Osteoblast (primary cell): ENCODE measurements around the gene SIX5. TPM values are rescaled to one million over a fixed set of nuclear protein-coding genes. Genes with fewer than 3 reads are reported as not detected.

Source experiments
- DNase-seq: peaks from one replicate; pipeline ENCODE4 v3.0.0; 2011; ENCODE audit warnings: low spot score, mixed read lengths; ENCODE audit not compliant: insufficient read length; ENCODE audit errors: missing footprints
- H2AFZ ChIP-seq: 2 replicates; pipeline ENCODE4 v1.6.0; 2011; ENCODE audit warnings: mild to moderate bottlenecking, low read length
- H3K27ac ChIP-seq: 2 replicates; pipeline ENCODE4 v1.5.1; 2011; ENCODE audit warnings: mild to moderate bottlenecking, low read depth, low read length, moderate library complexity
- H3K27me3 ChIP-seq: 2 replicates; pipeline ENCODE4 v1.6.0; 2012; ENCODE audit warnings: mild to moderate bottlenecking, control low read depth, inconsistent platforms, low read length, moderate library complexity; ENCODE audit not compliant: insufficient read depth
- H3K36me3 ChIP-seq: 2 replicates; pipeline ENCODE4 v1.5.1; 2011; ENCODE audit warnings: mild to moderate bottlenecking, low read length, control low read depth, moderate library complexity; ENCODE audit not compliant: insufficient read depth
- H3K4me1 ChIP-seq: 2 replicates; pipeline ENCODE4 v1.5.1; 2011; ENCODE audit warnings: mild to moderate bottlenecking, low read length, control low read depth, moderate library complexity; ENCODE audit not compliant: insufficient read depth
- H3K4me2 ChIP-seq: 2 replicates; pipeline ENCODE4 v1.6.0; 2011; ENCODE audit warnings: mild to moderate bottlenecking, low read length; ENCODE audit not compliant: insufficient read depth
- H3K4me3 ChIP-seq: fragments of 200-600 bp; sonication (generic); 3 replicates; pipeline ENCODE4 v1.5.1; 2012; ENCODE audit warnings: mild to moderate bottlenecking, low read length, inconsistent platforms; ENCODE audit not compliant: insufficient read depth
- H3K79me2 ChIP-seq: 2 replicates; pipeline ENCODE4 v1.6.0; 2012; ENCODE audit warnings: mild to moderate bottlenecking, low read length, control low read depth, inconsistent platforms; ENCODE audit not compliant: insufficient read depth
- H3K9me3 ChIP-seq: 2 replicates; pipeline ENCODE4 v1.5.1; 2011; ENCODE audit warnings: low read depth, low read length, control low read depth
- H4K20me1 ChIP-seq: 2 replicates; pipeline ENCODE4 v1.6.0; 2012; ENCODE audit warnings: mild to moderate bottlenecking, low read length, control low read depth; ENCODE audit not compliant: insufficient read depth
- total RNA-seq: library from RNA; depleted of rRNA; stranded (reverse); fragments of >200 nt; gene quantifications from 2 replicates; pipeline ENCODE4 v1.2.3, GENCODE V29; 2012
- TF ChIP-seq, protein P1 (sequence below): IDR thresholded peaks from 2 replicates; pipeline ENCODE4 v1.5.1; 2011; ENCODE audit warnings: mild to moderate bottlenecking, low read depth, low read length, moderate library complexity; ENCODE audit errors: extremely low read depth

Gene SIX5
- total RNA-seq, 1 donor: 11.6 TPM

DNA sequence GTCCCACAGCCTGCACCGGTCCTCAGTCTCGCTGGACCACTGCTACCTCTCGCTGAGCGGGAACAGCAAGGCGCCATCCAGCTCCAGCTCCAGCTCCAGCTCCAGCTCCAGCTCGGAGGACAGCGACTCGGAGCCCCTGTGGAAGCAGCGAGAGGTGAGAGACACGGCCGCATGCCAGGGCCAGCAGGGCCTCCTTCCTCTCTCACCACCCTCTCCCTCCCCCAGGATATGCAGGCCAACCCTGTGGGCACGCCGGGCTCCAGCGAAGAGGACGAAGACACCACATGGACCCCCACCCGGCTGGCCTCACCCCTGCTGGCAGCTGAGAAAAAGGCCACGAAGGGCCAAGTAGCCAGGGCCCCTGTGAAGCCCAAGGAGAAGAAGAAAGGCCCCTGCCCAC lies 7.3 kb downstream of the SIX5 start:
- H4K20me1 ChIP-seq: no peaks in the 10 kb centered on the region

DNA sequence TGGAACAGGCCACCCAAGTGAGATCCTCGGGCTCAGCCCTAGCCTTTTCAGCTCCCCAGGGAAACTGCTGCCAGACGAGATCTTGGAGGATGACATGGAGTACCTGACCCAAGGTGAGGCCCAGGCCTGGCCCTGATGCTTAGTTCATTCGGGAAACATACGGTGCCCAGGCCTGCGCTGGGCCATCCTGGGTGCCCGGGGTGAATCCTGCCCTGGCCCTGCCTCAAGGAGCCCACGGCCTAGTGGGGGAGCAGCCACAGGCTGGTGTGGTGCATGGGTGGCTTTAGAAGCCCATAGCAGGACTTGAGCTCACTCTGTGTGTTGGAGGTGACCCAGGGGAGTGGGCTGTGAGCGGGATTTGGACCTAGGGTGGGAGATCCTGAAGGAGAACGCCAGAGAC lies 10.1 kb downstream of the SIX5 start:
- no peaks in the 10 kb centered on the region for H4K20me1 ChIP-seq
- DNase-seq: peak; percentile 66
- TF ChIP-seq, protein P1, sequence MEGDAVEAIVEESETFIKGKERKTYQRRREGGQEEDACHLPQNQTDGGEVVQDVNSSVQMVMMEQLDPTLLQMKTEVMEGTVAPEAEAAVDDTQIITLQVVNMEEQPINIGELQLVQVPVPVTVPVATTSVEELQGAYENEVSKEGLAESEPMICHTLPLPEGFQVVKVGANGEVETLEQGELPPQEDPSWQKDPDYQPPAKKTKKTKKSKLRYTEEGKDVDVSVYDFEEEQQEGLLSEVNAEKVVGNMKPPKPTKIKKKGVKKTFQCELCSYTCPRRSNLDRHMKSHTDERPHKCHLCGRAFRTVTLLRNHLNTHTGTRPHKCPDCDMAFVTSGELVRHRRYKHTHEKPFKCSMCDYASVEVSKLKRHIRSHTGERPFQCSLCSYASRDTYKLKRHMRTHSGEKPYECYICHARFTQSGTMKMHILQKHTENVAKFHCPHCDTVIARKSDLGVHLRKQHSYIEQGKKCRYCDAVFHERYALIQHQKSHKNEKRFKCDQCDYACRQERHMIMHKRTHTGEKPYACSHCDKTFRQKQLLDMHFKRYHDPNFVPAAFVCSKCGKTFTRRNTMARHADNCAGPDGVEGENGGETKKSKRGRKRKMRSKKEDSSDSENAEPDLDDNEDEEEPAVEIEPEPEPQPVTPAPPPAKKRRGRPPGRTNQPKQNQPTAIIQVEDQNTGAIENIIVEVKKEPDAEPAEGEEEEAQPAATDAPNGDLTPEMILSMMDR: no peak
- no peaks in the 10 kb centered on the region for H3K9me3 ChIP-seq
- no peaks in the 10 kb centered on the region for H3K27me3 ChIP-seq
- no peak overlapping the region for H2AFZ ChIP-seq
- H3K4me2 ChIP-seq: no peak overlapping the region
- H3K27ac ChIP-seq: no peak overlapping the region
- no peak overlapping the region for H3K4me3 ChIP-seq
- no peaks in the 10 kb centered on the region for H3K36me3 ChIP-seq
- H3K4me1 ChIP-seq: no peaks in the 10 kb centered on the region
- no peaks in the 10 kb centered on the region for H3K79me2 ChIP-seq

More for the DNA sequence above, 7.3 kb downstream of the SIX5 start:
- Histone ChIP-seq H3K79me2 (peaks cover 8% of the 10 kb centered on the region), H3K4me1 (peaks cover 8% of the 10 kb centered on the region), H3K9me3 (no peaks in the 10 kb centered on the region), H3K36me3 (no peaks in the 10 kb centered on the region), H3K4me3 (no peak overlapping the region), H3K27me3 (no peaks in the 10 kb centered on the region), H3K27ac (no peak overlapping the region), H2AFZ (no peak overlapping the region), H3K4me2 (no peak overlapping the region)
- TF ChIP-seq, protein P1: no peak
- DNase-seq: no peak

DNA sequence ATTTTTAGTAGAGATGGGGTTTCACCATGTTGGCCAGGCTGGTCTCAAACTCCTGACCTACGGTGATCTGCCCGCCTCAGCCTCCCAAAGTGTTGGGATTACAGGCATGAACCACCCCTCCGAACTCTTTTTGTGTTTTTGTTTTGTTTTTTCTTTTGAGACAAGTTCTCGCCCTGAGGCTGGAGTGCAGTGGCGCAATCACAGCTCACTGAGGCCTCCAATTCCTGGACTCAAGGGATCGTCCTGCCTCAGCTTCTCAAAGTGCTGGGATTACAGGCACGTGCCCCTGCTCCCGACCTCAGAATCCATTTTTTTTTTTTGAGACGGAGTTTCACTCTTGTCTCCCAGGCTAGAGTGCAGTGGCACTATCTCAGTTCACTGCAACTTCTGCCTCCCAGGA lies 11.4 kb downstream of the SIX5 start:
- H3K36me3 ChIP-seq: no peaks in the 10 kb centered on the region
- no peak overlapping the region for H3K27ac ChIP-seq
- H3K27me3 ChIP-seq: no peaks in the 10 kb centered on the region
- H4K20me1 ChIP-seq: no peaks in the 10 kb centered on the region
- no peak overlapping the region for H2AFZ ChIP-seq
- TF ChIP-seq, protein P1: no peak
- DNase-seq: no peak
- H3K4me3 ChIP-seq: no peak overlapping the region
- H3K79me2 ChIP-seq: no peaks in the 10 kb centered on the region
- H3K4me2 ChIP-seq: no peak overlapping the region
- H3K9me3 ChIP-seq: no peaks in the 10 kb centered on the region
- no peaks in the 10 kb centered on the region for H3K4me1 ChIP-seq

DNA sequence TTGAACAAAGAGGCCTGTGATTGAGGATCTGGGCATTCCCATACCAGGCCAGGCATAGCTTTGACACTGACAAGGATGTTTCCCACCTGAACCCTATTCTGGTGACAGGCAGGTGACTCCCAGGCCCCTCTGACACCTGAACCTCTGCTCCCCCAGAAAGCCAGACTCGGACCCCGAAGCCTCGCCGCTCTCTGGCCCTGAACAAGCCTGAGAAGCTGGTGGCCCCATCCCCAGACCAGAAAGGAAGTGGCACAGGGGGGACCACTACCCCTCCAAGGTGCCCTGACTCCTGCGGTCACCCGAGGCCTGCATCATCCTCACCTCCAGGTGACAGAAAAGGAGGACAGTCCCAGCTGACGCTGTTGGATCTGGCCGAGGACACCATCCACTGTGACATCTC lies 14.7 kb downstream of the SIX5 start:
- Histone ChIP-seq H3K27ac (no peak overlapping the region), H3K9me3 (no peaks in the 10 kb centered on the region), H3K36me3 (no peaks in the 10 kb centered on the region), H3K27me3 (no peaks in the 10 kb centered on the region), H4K20me1 (no peaks in the 10 kb centered on the region), H3K4me2 (no peak overlapping the region), H2AFZ (no peak overlapping the region), H3K79me2 (no peaks in the 10 kb centered on the region), H3K4me1 (no peaks in the 10 kb centered on the region), H3K4me3 (no peak overlapping the region)
- DNase-seq: peak; percentile 45
- TF ChIP-seq, protein P1: no peak
